Measurements from ENCODE around the gene EYA3.

- TF ChIP-seq CTCF (conservative IDR thresholded peaks at IDR 0.05) (no peak), ZFX (IDR thresholded peaks at IDR 0.05) (no peak)
Measured at GRCh38 chr1:28071813-28072212, 16.6 kb downstream of the EYA3 start.
